A549 (cell line): ENCODE data around the gene GRID1.

ENCODE experiments used
- CBX8 ChIP-seq: fragments of 200-600 bp; sonication (generic); IDR thresholded peaks from 2 replicates; pipeline ENCODE4 v1.6.1; 2016
- CEBPB ChIP-seq, 2 experiments: fragments of >200 bp in 1 of 2; sonication (Bioruptor Twin) in 1 of 2; formaldehyde crosslinking in 1 of 2; IDR thresholded peaks; 2 replicates each; pipeline ENCODE4 v1.6.1; 2012 to 2016
- EHMT2 ChIP-seq: fragments of 200-600 bp; sonication (generic); IDR thresholded peaks from 2 replicates; pipeline ENCODE4 v1.6.1; 2016; ENCODE audit warnings: antibody characterized with exemption, low read depth, mild to moderate bottlenecking, moderate library complexity
- FOSB ChIP-seq: fragments of 250-450 bp; sonication (Bioruptor Pico); IDR thresholded peaks from 2 replicates; pipeline ENCODE4 v1.5.0; 2020; ENCODE audit warnings: mild to moderate bottlenecking, moderate library complexity
- JUN ChIP-seq, 2 experiments: fragments of >200 bp; sonication (Bioruptor Twin); formaldehyde crosslinking; IDR thresholded peaks; 2 replicates in 1 of 2; 3 replicates in 1 of 2; pipeline ENCODE4 v1.6.1; 2016 to 2017
- KDM1A ChIP-seq: fragments of 200-600 bp; sonication (generic); IDR thresholded peaks from 2 replicates; pipeline ENCODE4 v1.6.1; 2016; ENCODE audit warnings: low read depth, mild to moderate bottlenecking
- MAZ ChIP-seq: fragments of 150-350 bp; IDR thresholded peaks from 2 replicates; pipeline ENCODE4 v1.6.1; 2014; ENCODE audit warnings: antibody characterized with exemption, low read depth, low read length, borderline replicate concordance
- POLR2A ChIP-seq: IDR thresholded peaks from 2 replicates; pipeline ENCODE4 v1.6.1; 2012; ENCODE audit warnings: mild to moderate bottlenecking, low read length
- SMC3 ChIP-seq: fragments of >200 bp; sonication (Bioruptor Twin); formaldehyde crosslinking; IDR thresholded peaks from 3 replicates; pipeline ENCODE4 v1.6.1; 2018; ENCODE audit warnings: inconsistent platforms
- TF ChIP-seq, protein P1 (sequence below): fragments of >200 bp; sonication (Bioruptor Twin); formaldehyde crosslinking; IDR thresholded peaks from 3 replicates; pipeline ENCODE4 v1.5.1; 2016
- TF ChIP-seq, protein P2 (sequence below): IDR thresholded peaks from 2 replicates; pipeline ENCODE4 v1.6.1; 2012

GRCh38 chr10:86051586-86051985 lies 315.0 kb downstream of the GRID1 start:
- TF ChIP-seq FOSB (CRISPR knock-in tag): no peak
- TF ChIP-seq, protein P1, sequence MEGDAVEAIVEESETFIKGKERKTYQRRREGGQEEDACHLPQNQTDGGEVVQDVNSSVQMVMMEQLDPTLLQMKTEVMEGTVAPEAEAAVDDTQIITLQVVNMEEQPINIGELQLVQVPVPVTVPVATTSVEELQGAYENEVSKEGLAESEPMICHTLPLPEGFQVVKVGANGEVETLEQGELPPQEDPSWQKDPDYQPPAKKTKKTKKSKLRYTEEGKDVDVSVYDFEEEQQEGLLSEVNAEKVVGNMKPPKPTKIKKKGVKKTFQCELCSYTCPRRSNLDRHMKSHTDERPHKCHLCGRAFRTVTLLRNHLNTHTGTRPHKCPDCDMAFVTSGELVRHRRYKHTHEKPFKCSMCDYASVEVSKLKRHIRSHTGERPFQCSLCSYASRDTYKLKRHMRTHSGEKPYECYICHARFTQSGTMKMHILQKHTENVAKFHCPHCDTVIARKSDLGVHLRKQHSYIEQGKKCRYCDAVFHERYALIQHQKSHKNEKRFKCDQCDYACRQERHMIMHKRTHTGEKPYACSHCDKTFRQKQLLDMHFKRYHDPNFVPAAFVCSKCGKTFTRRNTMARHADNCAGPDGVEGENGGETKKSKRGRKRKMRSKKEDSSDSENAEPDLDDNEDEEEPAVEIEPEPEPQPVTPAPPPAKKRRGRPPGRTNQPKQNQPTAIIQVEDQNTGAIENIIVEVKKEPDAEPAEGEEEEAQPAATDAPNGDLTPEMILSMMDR: no peak
- no peak for TF ChIP-seq CEBPB (IDR thresholded peaks at IDR 0.05)
- TF ChIP-seq, protein P2, sequence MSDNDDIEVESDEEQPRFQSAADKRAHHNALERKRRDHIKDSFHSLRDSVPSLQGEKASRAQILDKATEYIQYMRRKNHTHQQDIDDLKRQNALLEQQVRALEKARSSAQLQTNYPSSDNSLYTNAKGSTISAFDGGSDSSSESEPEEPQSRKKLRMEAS: no peak
- no peak for TF ChIP-seq MAZ
- no peak for TF ChIP-seq POLR2A
- TF ChIP-seq CBX8: no peak
- no peak for TF ChIP-seq KDM1A
- TF ChIP-seq SMC3: no peak
- no peak for TF ChIP-seq EHMT2
- no peak for TF ChIP-seq JUN (IDR thresholded peaks at IDR 0.05)
